A549 (cell line): Measurements from ENCODE around the gene N4BP2. TPM values are rescaled to one million over a fixed set of nuclear protein-coding genes. Genes with fewer than 3 reads are reported as not detected.

ENCODE experiments used
- ATAC-seq, 2 experiments: fragments of 200-7000 bp in 1 of 2; fragments of >200 bp in 1 of 2; cut with Nextera tagmentation in 1 of 2; cut with Tn5 transposase in 1 of 2; 3 replicates each; pipeline versions ENCODE4 v1.8.0 to v1.9.1; 2018 to 2020; ENCODE audit warnings: mild to moderate bottlenecking in 1 of 2, moderate library complexity in 1 of 2
- CTCF ChIA-PET: fragments of 300-600 bp; sonication (Branson Sonifier 250); formaldehyde crosslinking; extraction: SDS; loops from one replicate; lab custom pipeline; 2021; ENCODE audit warnings: antibody characterized with exemption, inconsistent platforms; lab: Yijun Ruan, JAX
- POLR2A ChIA-PET: fragments of 350-600 bp; formaldehyde crosslinking; extraction: SDS; loops from one replicate; lab custom pipeline; 2021; ENCODE audit warnings: antibody characterized with exemption, inconsistent platforms; lab: Yijun Ruan, JAX
- DNase-seq, 2 experiments: peaks; one replicate each; pipeline versions ENCODE4 v3.0.0 to v3.0.0-alpha.2; 2011 to 2016; ENCODE audit warnings: low read depth in 1 of 2, low spot score in 1 of 2
- FAIRE-seq: peaks from 2 replicates; lab custom pipeline; 2011; peaks lifted over from hg19 to GRCh38; lab: Jason Lieb, UNC
- H3K27ac ChIP-seq, 2 experiments: fragments of >200 bp; sonication (Bioruptor Twin); formaldehyde crosslinking; 3 replicates each; pipeline ENCODE4 v1.5.1; 2016 to 2017
- H3K4me1 ChIP-seq: fragments of >200 bp; sonication (Bioruptor Twin); formaldehyde crosslinking; 3 replicates; pipeline ENCODE4 v1.6.1; 2016
- H3K4me2 ChIP-seq: fragments of >200 bp; sonication (Bioruptor Twin); formaldehyde crosslinking; 3 replicates; pipeline ENCODE4 v1.6.1; 2016
- H3K4me3 ChIP-seq: fragments of >200 bp; sonication (Bioruptor Twin); formaldehyde crosslinking; 3 replicates; pipeline ENCODE4 v1.5.1; 2016
- H3K9me3 ChIP-seq: fragments of >200 bp; sonication (Bioruptor Twin); formaldehyde crosslinking; 3 replicates; pipeline ENCODE4 v1.6.1; 2016
- CBX2 ChIP-seq: fragments of 200-600 bp; sonication (generic); IDR thresholded peaks from 2 replicates; pipeline ENCODE4 v1.6.1; 2016; ENCODE audit warnings: low read depth, mild to moderate bottlenecking, borderline replicate concordance
- CBX8 ChIP-seq: fragments of 200-600 bp; sonication (generic); IDR thresholded peaks from 2 replicates; pipeline ENCODE4 v1.6.1; 2016
- CHD2 ChIP-seq: fragments of 150-350 bp; IDR thresholded peaks from 2 replicates; pipeline ENCODE4 v1.6.1; 2014; ENCODE audit warnings: low read length; ENCODE audit not compliant: partially characterized antibody
- EP300 ChIP-seq, 2 experiments: fragments of >200 bp; sonication (Bioruptor Twin); formaldehyde crosslinking; IDR thresholded peaks; 2 replicates in 1 of 2; 3 replicates in 1 of 2; pipeline ENCODE4 v1.6.1; 2016 to 2017
- FOSL2 ChIP-seq, 2 experiments: fragments of 450-650 bp in 1 of 2; fragments of >200 bp in 1 of 2; sonication (Bioruptor Twin) in 1 of 2; formaldehyde crosslinking; IDR thresholded peaks; 2 replicates each; pipeline versions ENCODE4 v1.5.0 to v1.6.1; 2016 to 2020; ENCODE audit warnings: mild to moderate bottlenecking in 1 of 2, moderate library complexity in 1 of 2
- FOXS1 ChIP-seq: fragments of 250-450 bp; sonication (Bioruptor Pico); IDR thresholded peaks from 2 replicates; pipeline ENCODE4 v1.5.0; 2020; ENCODE audit warnings: mild to moderate bottlenecking, moderate library complexity
- GATA3 ChIP-seq: IDR thresholded peaks from 2 replicates; pipeline ENCODE4 v1.6.1; 2012; ENCODE audit warnings: borderline replicate concordance
- HES2 ChIP-seq: fragments of >200 bp; sonication (Bioruptor Twin); formaldehyde crosslinking; IDR thresholded peaks from 2 replicates; pipeline ENCODE4 v1.6.1; 2016
- KDM1A ChIP-seq: fragments of 200-600 bp; sonication (generic); IDR thresholded peaks from 2 replicates; pipeline ENCODE4 v1.6.1; 2016; ENCODE audit warnings: low read depth, mild to moderate bottlenecking
- MAZ ChIP-seq: fragments of 150-350 bp; IDR thresholded peaks from 2 replicates; pipeline ENCODE4 v1.6.1; 2014; ENCODE audit warnings: antibody characterized with exemption, low read depth, low read length, borderline replicate concordance
- POLR2A ChIP-seq: IDR thresholded peaks from 2 replicates; pipeline ENCODE4 v1.6.1; 2012; ENCODE audit warnings: mild to moderate bottlenecking, low read length
- RAD21 ChIP-seq, 2 experiments: fragments of >200 bp in 1 of 2; sonication (Bioruptor Twin) in 1 of 2; formaldehyde crosslinking in 1 of 2; IDR thresholded peaks in 1 of 2; conservative IDR thresholded peaks in 1 of 2; 2 replicates in 1 of 2; 3 replicates in 1 of 2; pipeline ENCODE4 v1.6.1; 2012 to 2018; ENCODE audit warnings: inconsistent platforms in 1 of 2
- RARB ChIP-seq: fragments of 250-450 bp; sonication (Bioruptor Pico); IDR thresholded peaks from 2 replicates; pipeline ENCODE4 v1.8.0; 2021; ENCODE audit warnings: mild to moderate bottlenecking, moderate library complexity
- RFX5 ChIP-seq: fragments of 450-650 bp; IDR thresholded peaks from 2 replicates; pipeline ENCODE4 v1.7.1; 2014; ENCODE audit warnings: antibody characterized with exemption, mild to moderate bottlenecking, moderate library complexity
- ZNF302 ChIP-seq: fragments of 250-450 bp; sonication (Bioruptor Pico); IDR thresholded peaks from 2 replicates; pipeline ENCODE4 v1.9.0; 2021; ENCODE audit warnings: inconsistent platforms, mild to moderate bottlenecking, moderate library complexity
- ZSCAN20 ChIP-seq: fragments of 250-450 bp; sonication (Bioruptor Pico); IDR thresholded peaks from 2 replicates; pipeline ENCODE4 v1.8.0; 2022; ENCODE audit warnings: mild to moderate bottlenecking, moderate library complexity
- WGBS: methylation state at CpG from one replicate; pipeline ENCODE4 v1.1.6; 2017; ENCODE audit errors: missing lambda C conversion rate; 5-methylcytosine and 5-hydroxymethylcytosine counted together
- polyA plus RNA-seq, 4 experiments: library from polyadenylated mRNA; depleted of rRNA in 3 of 4; stranded (reverse); fragments of >200 nt; fragmentation: RNase III in 1 of 4; extraction: RNeasy Plus Mini Kit Qiagen cat#74134 plus additional on column Dnase treatment in 1 of 4; gene quantifications; 2 replicates in 3 of 4; 3 replicates in 1 of 4; pipeline ENCODE4 v1.2.3, GENCODE V29; 2011 to 2017
- TF ChIP-seq, protein P1 (sequence below): fragments of 450-650 bp; IDR thresholded peaks from 2 replicates; pipeline ENCODE4 v1.6.1; 2014; ENCODE audit warnings: antibody characterized with exemption
- TF ChIP-seq, protein P2 (sequence below): IDR thresholded peaks from 2 replicates; pipeline ENCODE4 v1.6.1; 2012; ENCODE audit warnings: low read depth, borderline replicate concordance
- TF ChIP-seq, protein P3 (sequence below): fragments of 150-350 bp; IDR thresholded peaks from 2 replicates; pipeline ENCODE4 v1.6.1; 2014; ENCODE audit warnings: low read depth, mild to moderate bottlenecking, low read length
- TF ChIP-seq, protein P4 (sequence below): fragments of 250-450 bp; sonication (Bioruptor Pico); IDR thresholded peaks from 2 replicates; pipeline ENCODE4 v1.5.0; 2020; ENCODE audit warnings: low read depth, mild to moderate bottlenecking, moderate library complexity
- TF ChIP-seq, protein P5 (sequence below): IDR thresholded peaks from 2 replicates; pipeline ENCODE4 v1.6.1; 2012

The N4BP2 gene
- polyA plus RNA-seq, 2 of the 4 experiments (the other 2 are of a cell fraction): 2.7 to 10.4 TPM

DNA sequence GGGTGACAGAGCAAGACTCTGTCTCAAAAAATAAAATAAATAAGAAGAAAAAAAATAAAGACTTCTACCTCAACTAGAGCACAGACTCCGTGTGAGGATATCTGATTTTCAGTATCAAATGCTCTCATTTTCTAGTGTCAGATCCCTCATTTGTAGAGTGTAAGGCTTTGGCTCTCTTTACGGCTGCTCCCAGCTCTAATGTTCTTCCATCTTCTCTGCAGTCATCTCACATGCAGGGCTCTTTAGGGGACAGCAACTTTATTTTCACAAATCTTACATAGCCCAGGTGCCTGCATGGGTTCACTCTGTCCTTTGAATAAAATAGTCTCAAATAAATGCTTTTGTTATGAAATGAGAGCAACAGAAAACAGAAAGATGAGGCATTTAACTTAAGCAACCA lies 120.9 kb downstream of the N4BP2 start:
- CTCF ChIA-PET: interaction anchor here (0.6 to 1.5 kb wide), 3 partner anchors 14 to 140 kb away, joined by 3 to 4 read pairs (median 3); no protein-coding TSS in a partner anchor
- no peak for FAIRE-seq
- no peak overlapping the region for H3K4me3 ChIP-seq
- no peaks in the 10 kb centered on the region for H3K9me3 ChIP-seq
- no peak overlapping the region for H3K27ac ChIP-seq
- WGBS: 76% methylated on average over 2 of the region's 2 CpGs
- no peak for ATAC-seq
- H3K4me2 ChIP-seq: no peak overlapping the region
- POLR2A ChIA-PET: no interaction called here
- no peak for DNase-seq
- H3K4me1 ChIP-seq: peaks cover 5% of the 10 kb centered on the region; the same call in 1 of the 3 replicates
- TF ChIP-seq, protein P1, sequence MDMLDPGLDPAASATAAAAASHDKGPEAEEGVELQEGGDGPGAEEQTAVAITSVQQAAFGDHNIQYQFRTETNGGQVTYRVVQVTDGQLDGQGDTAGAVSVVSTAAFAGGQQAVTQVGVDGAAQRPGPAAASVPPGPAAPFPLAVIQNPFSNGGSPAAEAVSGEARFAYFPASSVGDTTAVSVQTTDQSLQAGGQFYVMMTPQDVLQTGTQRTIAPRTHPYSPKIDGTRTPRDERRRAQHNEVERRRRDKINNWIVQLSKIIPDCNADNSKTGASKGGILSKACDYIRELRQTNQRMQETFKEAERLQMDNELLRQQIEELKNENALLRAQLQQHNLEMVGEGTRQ: no peak
- TF ChIP-seq ZSCAN20 (no peak), CBX2 (no peak), KDM1A (no peak), MAZ (no peak), GATA3 (no peak), EP300 (IDR thresholded peaks at IDR 0.05) (no peak), HES2 (no peak), FOXS1 (no peak)
- TF ChIP-seq, protein P2, sequence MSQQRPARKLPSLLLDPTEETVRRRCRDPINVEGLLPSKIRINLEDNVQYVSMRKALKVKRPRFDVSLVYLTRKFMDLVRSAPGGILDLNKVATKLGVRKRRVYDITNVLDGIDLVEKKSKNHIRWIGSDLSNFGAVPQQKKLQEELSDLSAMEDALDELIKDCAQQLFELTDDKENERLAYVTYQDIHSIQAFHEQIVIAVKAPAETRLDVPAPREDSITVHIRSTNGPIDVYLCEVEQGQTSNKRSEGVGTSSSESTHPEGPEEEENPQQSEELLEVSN: no peak
- TF ChIP-seq, protein P3, sequence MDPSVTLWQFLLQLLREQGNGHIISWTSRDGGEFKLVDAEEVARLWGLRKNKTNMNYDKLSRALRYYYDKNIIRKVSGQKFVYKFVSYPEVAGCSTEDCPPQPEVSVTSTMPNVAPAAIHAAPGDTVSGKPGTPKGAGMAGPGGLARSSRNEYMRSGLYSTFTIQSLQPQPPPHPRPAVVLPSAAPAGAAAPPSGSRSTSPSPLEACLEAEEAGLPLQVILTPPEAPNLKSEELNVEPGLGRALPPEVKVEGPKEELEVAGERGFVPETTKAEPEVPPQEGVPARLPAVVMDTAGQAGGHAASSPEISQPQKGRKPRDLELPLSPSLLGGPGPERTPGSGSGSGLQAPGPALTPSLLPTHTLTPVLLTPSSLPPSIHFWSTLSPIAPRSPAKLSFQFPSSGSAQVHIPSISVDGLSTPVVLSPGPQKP: no peak
- TF ChIP-seq, all 56 proteins: peak for 0

DNA sequence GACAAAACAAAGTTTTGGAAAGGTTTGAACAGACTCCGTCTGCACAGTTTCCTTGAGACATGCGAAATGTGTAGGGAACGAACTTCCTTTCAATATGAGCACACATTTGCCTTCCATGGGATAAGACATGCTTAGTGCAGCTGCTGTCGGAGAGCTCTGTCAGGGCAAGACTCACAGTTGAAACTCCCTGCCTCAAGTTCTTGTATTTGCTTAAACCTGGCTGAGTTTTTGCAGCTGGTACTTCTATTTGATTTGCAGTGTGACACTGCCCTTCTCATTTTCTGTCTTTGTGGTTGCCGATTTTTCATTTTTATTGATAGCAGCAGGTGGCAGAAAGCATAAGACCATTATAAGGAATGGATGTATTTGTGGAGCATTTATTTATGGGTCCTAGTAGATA lies 122.0 kb downstream of the N4BP2 start:
- TF ChIP-seq RFX5: no peak
- TF ChIP-seq, protein P4, sequence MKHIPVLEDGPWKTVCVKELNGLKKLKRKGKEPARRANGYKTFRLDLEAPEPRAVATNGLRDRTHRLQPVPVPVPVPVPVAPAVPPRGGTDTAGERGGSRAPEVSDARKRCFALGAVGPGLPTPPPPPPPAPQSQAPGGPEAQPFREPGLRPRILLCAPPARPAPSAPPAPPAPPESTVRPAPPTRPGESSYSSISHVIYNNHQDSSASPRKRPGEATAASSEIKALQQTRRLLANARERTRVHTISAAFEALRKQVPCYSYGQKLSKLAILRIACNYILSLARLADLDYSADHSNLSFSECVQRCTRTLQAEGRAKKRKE (CRISPR knock-in tag): no peak
- TF ChIP-seq ZSCAN20: no peak
- TF ChIP-seq POLR2A: no peak
- TF ChIP-seq ZNF302: no peak
- no peak for TF ChIP-seq CHD2
- TF ChIP-seq, protein P5, sequence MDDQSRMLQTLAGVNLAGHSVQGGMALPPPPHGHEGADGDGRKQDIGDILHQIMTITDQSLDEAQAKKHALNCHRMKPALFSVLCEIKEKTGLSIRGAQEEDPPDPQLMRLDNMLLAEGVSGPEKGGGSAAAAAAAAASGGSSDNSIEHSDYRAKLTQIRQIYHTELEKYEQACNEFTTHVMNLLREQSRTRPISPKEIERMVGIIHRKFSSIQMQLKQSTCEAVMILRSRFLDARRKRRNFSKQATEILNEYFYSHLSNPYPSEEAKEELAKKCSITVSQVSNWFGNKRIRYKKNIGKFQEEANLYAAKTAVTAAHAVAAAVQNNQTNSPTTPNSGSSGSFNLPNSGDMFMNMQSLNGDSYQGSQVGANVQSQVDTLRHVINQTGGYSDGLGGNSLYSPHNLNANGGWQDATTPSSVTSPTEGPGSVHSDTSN: no peak
- no peak for TF ChIP-seq CBX2
- TF ChIP-seq RAD21 (conservative IDR thresholded peaks at IDR 0.05 in 1 of 2, IDR thresholded peaks at IDR 0.05 in 1 of 2): no peak
- TF ChIP-seq KDM1A: no peak
- no peak for TF ChIP-seq GATA3
- no peak for TF ChIP-seq CBX8
- no peak for TF ChIP-seq EP300 (IDR thresholded peaks at IDR 0.05)
- no peak for TF ChIP-seq RARB (CRISPR knock-in tag)
- no peak for TF ChIP-seq FOSL2 (IDR thresholded peaks at IDR 0.05)
- TF ChIP-seq FOSL2 (CRISPR knock-in tag; IDR thresholded peaks at IDR 0.05): no peak
- FAIRE-seq (no peak), ATAC-seq (no peak), DNase-seq (no peak)
- CTCF ChIA-PET: interaction anchor here (0.7 kb wide), 1 partner anchor 131 kb away, joined by 3 read pairs; no protein-coding TSS in a partner anchor
- POLR2A ChIA-PET: no interaction called here
- H3K4me2 ChIP-seq: no peak overlapping the region
- H3K4me1 ChIP-seq: peaks cover 5% of the 10 kb centered on the region; the same call in 1 of the 3 replicates
- no peaks in the 10 kb centered on the region for H3K9me3 ChIP-seq
- WGBS: 70% methylated on average over 5 of the region's 5 CpGs
- H3K27ac ChIP-seq: no peak overlapping the region
- H3K4me3 ChIP-seq: no peak overlapping the region
